BJ (cell line): ENCODE results near the gene TEDC2. TPM values are rescaled to one million over a fixed set of nuclear protein-coding genes. Genes with fewer than 3 reads are reported as not detected.

ENCODE experiments used
- CTCF ChIA-PET: fragments of 350-600 bp; formaldehyde crosslinking; extraction: SDS; loops from one replicate; lab custom pipeline; 2021; ENCODE audit warnings: antibody characterized with exemption, inconsistent platforms; lab: Yijun Ruan, JAX
- POLR2A ChIA-PET: fragments of 300-600 bp; sonication (Branson Sonifier 250); formaldehyde crosslinking; extraction: SDS; loops from one replicate; lab custom pipeline; 2021; ENCODE audit warnings: antibody characterized with exemption; lab: Charles Lee
- DNase-seq: peaks from one replicate; pipeline ENCODE4 v3.0.0-alpha.2; 2011; ENCODE audit warnings: low read depth
- H3K27me3 ChIP-seq: 2 replicates; pipeline ENCODE4 v1.6.0; 2011; ENCODE audit warnings: low read length; ENCODE audit not compliant: control insufficient read depth, insufficient read depth
- H3K36me3 ChIP-seq: 2 replicates; pipeline ENCODE4 v1.5.1; 2011; ENCODE audit warnings: low read length; ENCODE audit not compliant: control insufficient read depth, insufficient read depth
- H3K4me3 ChIP-seq: 2 replicates; pipeline ENCODE4 v1.5.1; 2011; ENCODE audit warnings: low read depth, mild to moderate bottlenecking, control low read depth, low read length
- polyA plus RNA-seq: library from polyadenylated mRNA; depleted of rRNA; stranded (reverse); fragments of >200 nt; gene quantifications from 2 replicates; pipeline ENCODE4 v1.2.3, GENCODE V29; 2011
- TF ChIP-seq, protein P1 (sequence below): IDR thresholded peaks from 2 replicates; pipeline ENCODE4 v1.5.1; 2011; ENCODE audit warnings: low read depth, mild to moderate bottlenecking, control low read depth, inconsistent platforms, low read length, moderate library complexity; ENCODE audit not compliant: insufficient read depth

TEDC2 gene
- polyA plus RNA-seq, 1 experiment: 3.7 TPM

DNA sequence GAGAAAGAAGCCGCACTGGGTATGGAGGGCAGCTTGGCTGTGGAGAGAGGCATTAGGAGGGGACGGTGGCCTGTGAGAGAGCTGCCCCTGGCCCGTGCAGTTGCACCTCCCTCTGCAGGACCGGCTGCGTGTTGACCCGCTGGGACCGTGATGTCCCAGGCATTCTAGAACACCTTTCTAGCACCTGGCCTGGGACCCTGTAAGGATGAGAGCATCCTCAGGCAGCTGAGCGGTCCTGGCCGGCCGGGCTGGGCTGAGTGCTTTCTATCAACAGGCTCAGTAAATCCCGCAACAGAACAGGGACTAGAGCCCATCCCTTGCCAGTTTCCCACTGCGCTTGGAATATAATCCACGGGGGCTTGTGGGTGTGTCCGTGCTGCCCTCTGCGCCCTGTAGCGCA is 29.7 kb downstream of the TEDC2 start:
- no peaks in the 10 kb centered on the region for H3K27me3 ChIP-seq
- POLR2A ChIA-PET: no interaction called here
- no peak overlapping the region for H3K4me3 ChIP-seq
- CTCF ChIA-PET: interaction anchor here (0.5 to 8.3 kb wide), 4 partner anchors 12 to 242 kb away, joined by 3 to 63 read pairs (median 4); partner anchors contain the start of genes ECI1 and TBC1D24
- DNase-seq: no peak
- TF ChIP-seq, protein P1, sequence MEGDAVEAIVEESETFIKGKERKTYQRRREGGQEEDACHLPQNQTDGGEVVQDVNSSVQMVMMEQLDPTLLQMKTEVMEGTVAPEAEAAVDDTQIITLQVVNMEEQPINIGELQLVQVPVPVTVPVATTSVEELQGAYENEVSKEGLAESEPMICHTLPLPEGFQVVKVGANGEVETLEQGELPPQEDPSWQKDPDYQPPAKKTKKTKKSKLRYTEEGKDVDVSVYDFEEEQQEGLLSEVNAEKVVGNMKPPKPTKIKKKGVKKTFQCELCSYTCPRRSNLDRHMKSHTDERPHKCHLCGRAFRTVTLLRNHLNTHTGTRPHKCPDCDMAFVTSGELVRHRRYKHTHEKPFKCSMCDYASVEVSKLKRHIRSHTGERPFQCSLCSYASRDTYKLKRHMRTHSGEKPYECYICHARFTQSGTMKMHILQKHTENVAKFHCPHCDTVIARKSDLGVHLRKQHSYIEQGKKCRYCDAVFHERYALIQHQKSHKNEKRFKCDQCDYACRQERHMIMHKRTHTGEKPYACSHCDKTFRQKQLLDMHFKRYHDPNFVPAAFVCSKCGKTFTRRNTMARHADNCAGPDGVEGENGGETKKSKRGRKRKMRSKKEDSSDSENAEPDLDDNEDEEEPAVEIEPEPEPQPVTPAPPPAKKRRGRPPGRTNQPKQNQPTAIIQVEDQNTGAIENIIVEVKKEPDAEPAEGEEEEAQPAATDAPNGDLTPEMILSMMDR: no peak
- peaks cover 15% of the 10 kb centered on the region for H3K36me3 ChIP-seq

DNA sequence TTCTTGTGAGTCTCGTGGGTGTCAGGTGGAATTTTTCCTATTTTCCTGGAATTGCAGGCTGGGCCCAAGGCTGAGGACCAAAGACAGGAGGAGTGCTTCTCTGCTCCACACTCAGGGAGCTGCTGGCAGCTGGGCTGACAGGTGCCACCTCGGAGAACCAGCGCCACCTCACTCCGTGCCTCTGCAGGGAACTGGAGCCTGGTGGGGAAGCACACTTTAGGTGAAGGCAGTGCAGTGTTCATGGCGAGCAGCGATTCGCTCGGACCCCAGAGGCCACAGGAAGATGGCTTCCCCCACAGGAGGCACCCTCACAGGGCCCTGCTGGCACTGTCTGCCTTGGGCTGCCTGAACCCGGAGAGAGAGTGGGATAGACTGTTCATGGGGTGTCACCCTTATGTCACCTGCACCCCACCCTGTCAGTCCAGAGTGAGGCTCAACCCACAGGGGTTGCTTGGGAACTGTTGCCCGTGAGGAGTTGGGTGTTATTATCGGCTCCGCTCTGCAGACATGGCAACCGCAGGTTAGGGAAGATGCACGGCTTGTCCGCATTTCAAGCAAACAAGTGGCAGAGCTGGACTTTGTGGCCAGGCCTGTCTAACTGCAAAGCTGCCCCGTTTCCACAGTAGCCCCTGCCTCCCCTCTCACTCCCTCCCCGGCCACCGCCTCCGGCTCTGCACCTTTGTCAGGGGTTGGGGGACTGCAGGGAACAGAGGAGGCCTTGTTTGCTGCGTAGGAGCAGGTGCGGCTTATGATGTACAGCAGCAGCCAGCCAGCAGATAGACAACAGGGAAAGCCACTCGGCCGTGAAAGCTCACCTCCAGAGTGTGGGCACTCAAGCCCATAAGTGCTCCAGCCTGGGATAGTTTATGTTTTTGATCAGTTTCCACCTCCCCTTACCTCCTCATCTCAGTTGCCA is 30.5 kb downstream of the TEDC2 start:
- CTCF ChIA-PET: interaction anchor here (0.5 to 3.2 kb wide), 3 partner anchors 11 to 243 kb away, joined by 3 to 19 read pairs (median 4); partner anchors contain the start of gene ECI1

DNA sequence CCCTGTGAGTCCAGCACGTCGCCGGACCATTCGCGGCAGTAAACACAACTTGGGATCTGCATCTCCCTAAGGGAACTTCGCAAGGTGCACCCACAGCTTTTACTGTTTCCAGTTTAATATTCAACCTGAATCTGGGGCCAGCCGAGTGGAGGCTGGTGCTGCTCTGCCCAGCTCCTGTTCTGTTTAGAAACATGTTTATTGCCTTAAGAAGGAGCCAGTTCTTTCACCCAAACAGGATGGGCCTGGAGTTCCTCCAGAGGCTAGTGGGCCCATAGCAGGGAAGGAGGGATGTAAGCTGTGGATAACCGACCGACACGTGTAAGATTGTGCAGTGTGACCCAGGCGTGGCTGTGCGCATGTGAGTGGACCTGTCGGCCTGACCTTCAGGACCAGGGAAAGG is 32.4 kb downstream of the TEDC2 start:
- TF ChIP-seq, protein P1: no peak
- POLR2A ChIA-PET: no interaction called here
- CTCF ChIA-PET: interaction anchor here (0.6 to 3.2 kb wide), 3 partner anchors 9 to 239 kb away, joined by 3 to 19 read pairs (median 4); no protein-coding TSS in a partner anchor
- peaks cover 23% of the 10 kb centered on the region for H3K36me3 ChIP-seq
- DNase-seq: no peak
- no peaks in the 10 kb centered on the region for H3K27me3 ChIP-seq
- H3K4me3 ChIP-seq: no peak overlapping the region

More for the DNA sequence above, 30.5 kb downstream of the TEDC2 start:
- no peaks in the 10 kb centered on the region for H3K27me3 ChIP-seq
- POLR2A ChIA-PET: no interaction called here
- TF ChIP-seq, protein P1: no peak
- H3K36me3 ChIP-seq: peaks cover 15% of the 10 kb centered on the region
- no peak for DNase-seq
- H3K4me3 ChIP-seq: no peak overlapping the region

DNA sequence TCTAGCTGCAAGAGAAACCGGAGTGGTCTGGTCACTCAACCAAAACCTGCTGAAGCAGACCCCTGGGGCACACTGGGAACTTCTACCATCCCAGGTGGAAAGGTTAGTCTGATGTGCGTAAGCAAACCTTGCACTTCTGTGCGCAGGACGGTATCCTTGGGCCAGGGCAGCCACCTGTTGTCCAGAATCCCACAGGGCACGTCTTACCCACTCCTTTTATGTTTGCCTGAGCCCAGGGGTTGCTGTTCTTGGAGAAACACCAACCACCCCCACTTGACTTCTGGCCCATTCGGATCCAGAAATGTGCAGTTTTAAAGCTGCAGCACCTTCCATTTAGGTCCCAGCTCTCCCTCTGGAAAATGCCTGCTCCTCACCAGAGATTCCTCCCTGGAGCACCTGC is 33.7 kb downstream of the TEDC2 start:
- TF ChIP-seq, protein P1: no peak
- peaks cover 33% of the 10 kb centered on the region for H3K36me3 ChIP-seq
- H3K27me3 ChIP-seq: no peaks in the 10 kb centered on the region
- POLR2A ChIA-PET: no interaction called here
- no peak for DNase-seq
- no peak overlapping the region for H3K4me3 ChIP-seq
- CTCF ChIA-PET: interaction anchor here (0.6 to 3.2 kb wide), 2 partner anchors 8 to 150 kb away, joined by 3 to 19 read pairs; no protein-coding TSS in a partner anchor

DNA sequence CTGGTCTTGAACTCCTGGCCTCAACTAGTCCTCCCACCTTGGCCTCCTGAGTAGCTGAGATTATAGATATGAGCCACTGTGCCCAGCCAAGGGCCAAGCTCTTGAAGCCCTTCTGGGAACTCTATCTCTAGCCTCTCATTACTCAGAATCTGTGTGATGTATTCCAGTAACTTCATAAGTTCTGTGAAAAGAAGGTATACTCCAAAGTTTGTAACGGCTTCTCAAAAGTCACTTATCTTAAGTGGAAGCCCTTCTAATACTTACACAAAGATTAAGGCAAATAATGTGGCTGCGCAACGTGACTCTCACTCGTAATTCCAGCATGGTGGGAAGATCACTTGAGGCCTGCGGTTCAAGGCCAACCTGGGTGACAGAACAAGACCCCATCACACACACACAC is 34.7 kb downstream of the TEDC2 start:
- H3K27me3 ChIP-seq: no peaks in the 10 kb centered on the region
- POLR2A ChIA-PET: no interaction called here
- CTCF ChIA-PET: interaction anchor here (0.6 kb wide), 1 partner anchor 135 kb away, joined by 3 read pairs; no protein-coding TSS in a partner anchor
- no peak for DNase-seq
- H3K4me3 ChIP-seq: no peak overlapping the region
- peaks cover 38% of the 10 kb centered on the region for H3K36me3 ChIP-seq
- TF ChIP-seq, protein P1: no peak
